ENCODE data around the gene DTNA. TPM values are rescaled to one million over a fixed set of nuclear protein-coding genes. Genes with fewer than 3 reads are reported as not detected.

The DTNA gene
- total and polyA plus RNA-seq, 2 of the 8 experiments (the other 6 are each of a cell fraction or from before 2014, with no cell fraction given) = 30.2 to 32.7 TPM

DNA sequence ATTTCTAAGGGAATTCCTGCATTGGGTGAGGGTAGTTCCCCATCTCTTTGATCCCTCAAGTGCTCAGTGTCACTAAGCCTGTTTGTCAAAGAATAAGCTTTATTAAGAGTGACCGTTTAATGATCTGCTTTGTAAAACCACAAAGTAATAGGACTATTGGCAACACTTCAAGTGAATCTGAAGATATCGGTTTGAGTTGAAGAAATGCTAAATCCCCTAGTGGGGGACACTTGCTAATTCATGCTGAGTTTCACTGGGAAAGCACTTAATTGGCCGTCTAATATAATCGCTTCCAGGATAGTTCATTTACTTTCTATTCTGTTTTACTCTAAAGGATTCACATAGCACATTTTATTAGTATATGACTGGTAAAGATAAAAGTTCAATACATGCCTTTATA is 54.4 kb downstream of the DTNA start:
- Histone ChIP-seq H3K4me1 (replicated peaks in 1 of 4; ENCODE audit: control insufficient read depth in 3 of 4, insufficient read depth in 4 of 4, low read length in 3 of 4) (no peaks in the 10 kb centered on the region), H2BK120ac (replicated peaks; ENCODE audit: low read depth, low read length) (no peak overlapping the region), H3K56ac (replicated peaks; ENCODE audit: insufficient read length, low read depth, low read length) (no peak overlapping the region), H3K23me2 (ENCODE audit: low read depth, low read length) (no peaks in the 10 kb centered on the region), H4K5ac (ENCODE audit: insufficient read length, low read depth, low read length) (no peak overlapping the region), H4K8ac (ENCODE audit: extremely low read depth, insufficient read depth, low read length) (no peak overlapping the region), H4K91ac (replicated peaks; ENCODE audit: insufficient read length, low read length) (no peak overlapping the region), H3K9me3 (ENCODE audit: insufficient read depth in 2 of 2, low read depth in 1 of 2, low read length in 1 of 2) (no peaks in the 10 kb centered on the region), H3K14ac (ENCODE audit: insufficient read length) (no peak overlapping the region), H2BK15ac (ENCODE audit: low read length) (no peak overlapping the region), H3K79me1 (ENCODE audit: low read depth, low read length) (no peaks in the 10 kb centered on the region), H2BK5ac (ENCODE audit: low read depth, low read length) (no peak overlapping the region), H2AFZ (ENCODE audit: low read length) (no peak overlapping the region), H3K79me2 (ENCODE audit: control insufficient read depth in 1 of 2, insufficient read depth in 2 of 2, low read length in 2 of 2) (no peaks in the 10 kb centered on the region), H3K18ac (ENCODE audit: extremely low read depth, low read length) (no peak overlapping the region), H3K9ac (replicated peaks in 1 of 4; ENCODE audit: extremely low read depth in 1 of 4, low read depth in 3 of 4, low read length in 3 of 4) (no peak overlapping the region), H3K27me3 (replicated peaks in 1 of 4; ENCODE audit: control insufficient read depth in 3 of 4, extremely low read depth in 1 of 4, insufficient read depth in 3 of 4, low read length in 3 of 4) (no peaks in the 10 kb centered on the region), H2AK5ac (ENCODE audit: low read depth, low read length) (no peak overlapping the region), H2BK12ac (ENCODE audit: low read depth, low read length) (no peak overlapping the region), H4K20me1 (replicated peaks in 1 of 2; ENCODE audit: control insufficient read depth in 1 of 2, insufficient read depth in 2 of 2, low read length in 2 of 2) (no peaks in the 10 kb centered on the region), H3K4me3 (ENCODE audit: extremely low read depth in 1 of 4, insufficient read depth in 2 of 4, low read depth in 3 of 4, low read length in 4 of 4) (no peak overlapping the region), H3K4me2 (ENCODE audit: insufficient read depth in 1 of 2, low read depth in 2 of 2, low read length in 2 of 2) (no peak overlapping the region), H2BK20ac (ENCODE audit: low read length) (no peak overlapping the region), H3K4ac (replicated peaks; ENCODE audit: insufficient read length, low read depth, low read length) (no peak overlapping the region), H3K23ac (ENCODE audit: insufficient read length) (no peak overlapping the region), H3K27ac (ENCODE audit: low read depth, low read length) (no peak overlapping the region), H3K36me3 (ENCODE audit: control insufficient read depth in 2 of 4, insufficient read depth in 4 of 4, low read length in 3 of 4) (no peaks in the 10 kb centered on the region)
- 92% methylated on average over 4 of the region's 4 CpGs; no CpG with 5 or more reads in 1 of the 2 experiments for WGBS, 2 experiments (ENCODE audit: extremely low coverage in 1 of 2, insufficient coverage in 1 of 2, insufficient read length in 1 of 2, insufficient replicate concordance in 2 of 2, low coverage in 1 of 2, low lambda C conversion rate in 2 of 2, missing lambda C conversion rate in 1 of 2)
- FAIRE-seq (peak; percentile 48), DNase-seq (ENCODE audit: low read depth in 1 of 2, low spot score in 2 of 2) (no peak)
- TF ChIP-seq, protein P1, sequence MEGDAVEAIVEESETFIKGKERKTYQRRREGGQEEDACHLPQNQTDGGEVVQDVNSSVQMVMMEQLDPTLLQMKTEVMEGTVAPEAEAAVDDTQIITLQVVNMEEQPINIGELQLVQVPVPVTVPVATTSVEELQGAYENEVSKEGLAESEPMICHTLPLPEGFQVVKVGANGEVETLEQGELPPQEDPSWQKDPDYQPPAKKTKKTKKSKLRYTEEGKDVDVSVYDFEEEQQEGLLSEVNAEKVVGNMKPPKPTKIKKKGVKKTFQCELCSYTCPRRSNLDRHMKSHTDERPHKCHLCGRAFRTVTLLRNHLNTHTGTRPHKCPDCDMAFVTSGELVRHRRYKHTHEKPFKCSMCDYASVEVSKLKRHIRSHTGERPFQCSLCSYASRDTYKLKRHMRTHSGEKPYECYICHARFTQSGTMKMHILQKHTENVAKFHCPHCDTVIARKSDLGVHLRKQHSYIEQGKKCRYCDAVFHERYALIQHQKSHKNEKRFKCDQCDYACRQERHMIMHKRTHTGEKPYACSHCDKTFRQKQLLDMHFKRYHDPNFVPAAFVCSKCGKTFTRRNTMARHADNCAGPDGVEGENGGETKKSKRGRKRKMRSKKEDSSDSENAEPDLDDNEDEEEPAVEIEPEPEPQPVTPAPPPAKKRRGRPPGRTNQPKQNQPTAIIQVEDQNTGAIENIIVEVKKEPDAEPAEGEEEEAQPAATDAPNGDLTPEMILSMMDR (IDR thresholded peaks at IDR 0.05; ENCODE audit: control extremely low read depth in 1 of 3, insufficient read depth in 1 of 3, low read depth in 1 of 3, low read length in 3 of 3) = peak in 1 of 3 experiments; percentile 40; a peak in 1 of 4 replicates
- TF ChIP-seq, protein P2, sequence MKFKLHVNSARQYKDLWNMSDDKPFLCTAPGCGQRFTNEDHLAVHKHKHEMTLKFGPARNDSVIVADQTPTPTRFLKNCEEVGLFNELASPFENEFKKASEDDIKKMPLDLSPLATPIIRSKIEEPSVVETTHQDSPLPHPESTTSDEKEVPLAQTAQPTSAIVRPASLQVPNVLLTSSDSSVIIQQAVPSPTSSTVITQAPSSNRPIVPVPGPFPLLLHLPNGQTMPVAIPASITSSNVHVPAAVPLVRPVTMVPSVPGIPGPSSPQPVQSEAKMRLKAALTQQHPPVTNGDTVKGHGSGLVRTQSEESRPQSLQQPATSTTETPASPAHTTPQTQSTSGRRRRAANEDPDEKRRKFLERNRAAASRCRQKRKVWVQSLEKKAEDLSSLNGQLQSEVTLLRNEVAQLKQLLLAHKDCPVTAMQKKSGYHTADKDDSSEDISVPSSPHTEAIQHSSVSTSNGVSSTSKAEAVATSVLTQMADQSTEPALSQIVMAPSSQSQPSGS (IDR thresholded peaks at IDR 0.05; ENCODE audit: low read length) = no peak
- CTCF ChIA-PET (ENCODE audit: partially characterized antibody) = interaction anchor here (0.9 to 4.4 kb wide), 14 partner anchors 8 to 413 kb away, joined by 3 to 29 read pairs (median 5); partner anchors contain the start of gene DTNA
- POLR2A ChIA-PET (ENCODE audit: partially characterized antibody) = no interaction called here
